Breast epithelium (tissue), 4 donors: Measurements from ENCODE around the gene HIBADH. TPM values are rescaled to one million over a fixed set of nuclear protein-coding genes. Genes with fewer than 3 reads are reported as not detected.

Experiments
- DNase-seq, 2 donors: peaks; one replicate each; pipeline ENCODE4 v3.0.0-alpha.2; 2019; ENCODE audit warnings: low spot score in 2 of 2
- H3K27ac ChIP-seq, 2 donors: fragments of 200-600 bp; sonication (generic) in 1 of 2; one replicate each; pipeline ENCODE4 v1.5.1; 2016 to 2019; ENCODE audit warnings: mild to moderate bottlenecking in 1 of 2
- H3K27me3 ChIP-seq, 2 donors: fragments of 200-600 bp; sonication (generic) in 1 of 2; one replicate each; pipeline versions ENCODE4 v1.5.1 to v1.6.0; 2017 to 2019; ENCODE audit warnings: control low read depth in 1 of 2, mild to moderate bottlenecking in 1 of 2
- H3K36me3 ChIP-seq: fragments of 200-600 bp; one replicate; pipeline ENCODE4 v1.5.1; 2019
- H3K4me1 ChIP-seq, 2 donors: fragments of 200-600 bp; sonication (generic); one replicate each; pipeline ENCODE4 v1.5.1; 2016 to 2019; ENCODE audit warnings: control low read depth in 1 of 2
- H3K4me3 ChIP-seq, 3 donors: fragments of 200-600 bp; sonication (generic); 1 replicate in 2 of 3; 2 replicates in 1 of 3; pipeline ENCODE4 v1.5.1; 2016 to 2019; ENCODE audit warnings: mild to moderate bottlenecking in 3 of 3, moderate library complexity in 2 of 3
- H3K9me3 ChIP-seq, 2 donors: fragments of 200-600 bp; sonication (generic) in 1 of 2; one replicate each; pipeline ENCODE4 v1.5.1; 2016 to 2019; ENCODE audit warnings: control low read depth in 1 of 2
- POLR2A ChIP-seq: fragments of 450-650 bp; IDR thresholded peaks from one replicate; pipeline ENCODE4 v1.6.1; 2016; ENCODE audit warnings: antibody characterized with exemption, mild to moderate bottlenecking, moderate library complexity
- POLR2AphosphoS5 ChIP-seq, 3 donors: sonication (generic); formaldehyde crosslinking; IDR thresholded peaks; one replicate each; pipeline ENCODE4 v1.6.1; 2017; ENCODE audit warnings: antibody characterized with exemption in 3 of 3
- intact Hi-C: fragments of 100-400 bp; cut with DNase I; formaldehyde crosslinking; loops from one replicate; pipeline ENCODE4 v1.15.1; 2023; ENCODE audit warnings: low total_unique reads
- total RNA-seq, 3 donors: library from RNA; depleted of rRNA; stranded (reverse); fragments of >200 nt; gene quantifications; one replicate each; pipeline ENCODE4 v1.1.0, GENCODE V29; 2016
- TF ChIP-seq, protein P1 (sequence below), 3 donors: fragments of 450-650 bp; IDR thresholded peaks; one replicate each; pipeline ENCODE4 v1.5.1; 2016 to 2017; ENCODE audit warnings: antibody characterized with exemption in 3 of 3, mild to moderate bottlenecking in 3 of 3, moderate library complexity in 3 of 3

The HIBADH gene
- total RNA-seq, 3 donors from 2014 or later, result 50.5 to 80.1 (median 67.5) TPM

DNA sequence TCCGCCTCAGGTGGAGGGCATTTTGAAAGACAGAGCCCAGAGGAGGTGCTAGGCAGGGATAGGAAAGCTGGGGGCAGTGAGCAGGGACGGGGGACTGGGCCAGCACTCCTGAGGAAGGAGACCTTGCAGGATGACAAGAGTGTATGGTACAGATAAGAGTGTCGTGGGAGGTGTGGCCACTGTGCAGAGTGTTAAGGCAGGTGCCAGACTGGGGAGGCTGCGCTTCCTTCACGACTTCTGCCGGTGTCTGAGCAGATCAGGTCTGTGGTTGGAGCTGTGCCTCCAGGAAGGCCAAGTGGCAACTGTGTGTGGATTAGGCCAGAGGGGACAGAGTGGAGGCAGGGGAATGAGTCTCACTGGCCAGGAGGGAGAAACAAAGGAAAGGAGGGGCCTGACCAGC, 161.7 kb downstream of the HIBADH start:
- H3K4me3 ChIP-seq, result no peak overlapping the region
- intact Hi-C loops, result no loop called here
- TF ChIP-seq, protein P1, sequence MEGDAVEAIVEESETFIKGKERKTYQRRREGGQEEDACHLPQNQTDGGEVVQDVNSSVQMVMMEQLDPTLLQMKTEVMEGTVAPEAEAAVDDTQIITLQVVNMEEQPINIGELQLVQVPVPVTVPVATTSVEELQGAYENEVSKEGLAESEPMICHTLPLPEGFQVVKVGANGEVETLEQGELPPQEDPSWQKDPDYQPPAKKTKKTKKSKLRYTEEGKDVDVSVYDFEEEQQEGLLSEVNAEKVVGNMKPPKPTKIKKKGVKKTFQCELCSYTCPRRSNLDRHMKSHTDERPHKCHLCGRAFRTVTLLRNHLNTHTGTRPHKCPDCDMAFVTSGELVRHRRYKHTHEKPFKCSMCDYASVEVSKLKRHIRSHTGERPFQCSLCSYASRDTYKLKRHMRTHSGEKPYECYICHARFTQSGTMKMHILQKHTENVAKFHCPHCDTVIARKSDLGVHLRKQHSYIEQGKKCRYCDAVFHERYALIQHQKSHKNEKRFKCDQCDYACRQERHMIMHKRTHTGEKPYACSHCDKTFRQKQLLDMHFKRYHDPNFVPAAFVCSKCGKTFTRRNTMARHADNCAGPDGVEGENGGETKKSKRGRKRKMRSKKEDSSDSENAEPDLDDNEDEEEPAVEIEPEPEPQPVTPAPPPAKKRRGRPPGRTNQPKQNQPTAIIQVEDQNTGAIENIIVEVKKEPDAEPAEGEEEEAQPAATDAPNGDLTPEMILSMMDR (IDR thresholded peaks at IDR 0.05), result no peak
- TF ChIP-seq POLR2AphosphoS5 (IDR thresholded peaks at IDR 0.05) (no peak), POLR2A (no peak)
- no peaks in the 10 kb centered on the region for H3K4me1 ChIP-seq
- H3K27me3 ChIP-seq, result no peaks in the 10 kb centered on the region
- H3K27ac ChIP-seq, result no peak overlapping the region
- DNase-seq, result no peak
- no peaks in the 10 kb centered on the region for H3K9me3 ChIP-seq
- H3K36me3 ChIP-seq, result no peaks in the 10 kb centered on the region

DNA sequence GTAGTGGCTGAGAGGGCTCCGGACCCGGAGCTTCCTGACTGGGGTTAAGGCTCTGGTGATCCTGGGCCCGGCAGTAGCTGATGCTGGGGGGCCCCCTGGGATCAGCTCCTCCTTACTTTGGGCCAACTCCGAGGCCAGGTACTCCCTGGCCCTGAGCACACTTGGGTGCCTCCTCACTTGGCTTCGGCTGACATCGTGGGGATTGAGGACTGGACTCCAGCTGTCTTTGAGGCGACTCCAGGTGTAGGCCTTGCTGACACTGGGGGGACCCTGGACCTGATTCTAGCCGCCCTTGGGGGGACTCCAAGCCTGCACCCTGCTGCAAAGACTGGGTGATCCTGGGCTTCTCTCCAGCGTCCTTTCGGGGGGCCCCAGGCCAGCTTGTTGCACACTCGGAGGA, 170.5 kb downstream of the HIBADH start:
- H3K27me3 ChIP-seq, result no peaks in the 10 kb centered on the region
- DNase-seq, result no peak
- no peak overlapping the region for H3K27ac ChIP-seq
- TF ChIP-seq POLR2AphosphoS5 (IDR thresholded peaks at IDR 0.05) (no peak), POLR2A (no peak)
- TF ChIP-seq, protein P1 (IDR thresholded peaks at IDR 0.05), result no peak
- intact Hi-C loops, result no loop called here
- no peaks in the 10 kb centered on the region for H3K36me3 ChIP-seq
- H3K4me1 ChIP-seq, result no peaks in the 10 kb centered on the region
- H3K9me3 ChIP-seq, result no peaks in the 10 kb centered on the region
- H3K4me3 ChIP-seq, result no peak overlapping the region

DNA sequence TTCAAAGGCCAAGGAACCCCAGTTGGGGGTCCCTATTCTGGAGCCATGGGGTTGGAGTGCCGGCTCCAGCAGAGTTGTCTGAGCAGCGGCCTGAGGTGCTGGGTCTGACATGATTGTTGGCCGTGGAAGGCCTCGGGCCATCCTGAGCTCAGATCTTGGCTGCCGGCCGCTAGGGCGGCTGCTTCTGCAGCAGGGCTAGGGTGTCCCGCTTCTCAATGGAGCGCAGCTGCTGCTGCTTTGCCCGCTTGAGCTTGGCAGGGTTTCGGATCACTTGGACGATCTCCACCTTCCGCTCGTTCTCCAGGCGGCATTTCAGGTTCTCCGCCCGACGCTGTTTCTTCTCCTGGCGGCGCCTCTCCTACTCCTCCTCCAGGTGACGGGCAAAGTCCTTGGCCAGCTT, 171.1 kb downstream of the HIBADH start:
- H3K4me1 ChIP-seq, result no peaks in the 10 kb centered on the region
- no peaks in the 10 kb centered on the region for H3K27me3 ChIP-seq
- no peak for DNase-seq
- no peak overlapping the region for H3K4me3 ChIP-seq
- H3K9me3 ChIP-seq, result no peaks in the 10 kb centered on the region
- H3K27ac ChIP-seq, result no peak overlapping the region
- TF ChIP-seq POLR2A (no peak), POLR2AphosphoS5 (IDR thresholded peaks at IDR 0.05) (no peak)
- TF ChIP-seq, protein P1 (IDR thresholded peaks at IDR 0.05), result no peak
- no peaks in the 10 kb centered on the region for H3K36me3 ChIP-seq
- intact Hi-C loops, result no loop called here

DNA sequence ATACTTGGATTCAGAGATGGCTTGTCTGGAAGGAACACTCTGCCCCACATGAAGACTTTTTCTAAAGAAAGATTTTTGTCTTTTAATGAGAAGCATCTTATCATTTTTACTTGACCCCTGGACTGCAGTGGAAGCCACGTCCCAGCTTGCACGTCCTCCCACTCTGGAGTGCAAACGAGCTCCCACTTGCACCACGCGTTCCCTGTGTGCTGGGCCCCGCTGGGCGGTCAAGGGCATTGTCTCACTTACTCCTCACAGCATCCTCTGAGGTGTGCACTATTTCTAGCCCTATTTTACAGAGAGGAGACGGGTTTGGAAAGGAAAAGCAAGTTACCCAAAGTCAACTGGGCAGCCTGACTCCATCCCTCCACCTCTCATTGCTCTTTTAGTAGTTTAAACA, 175.2 kb downstream of the HIBADH start:
- no peaks in the 10 kb centered on the region for H3K36me3 ChIP-seq
- DNase-seq, result no peak
- no peaks in the 10 kb centered on the region for H3K9me3 ChIP-seq
- H3K27me3 ChIP-seq, result no peaks in the 10 kb centered on the region
- H3K4me3 ChIP-seq, result no peak overlapping the region
- no peak for TF ChIP-seq POLR2AphosphoS5 (IDR thresholded peaks at IDR 0.05)
- TF ChIP-seq POLR2A, result no peak
- TF ChIP-seq, protein P1 (IDR thresholded peaks at IDR 0.05), result no peak
- no peaks in the 10 kb centered on the region for H3K4me1 ChIP-seq
- H3K27ac ChIP-seq, result no peak overlapping the region
- intact Hi-C loops, result no loop called here

DNA sequence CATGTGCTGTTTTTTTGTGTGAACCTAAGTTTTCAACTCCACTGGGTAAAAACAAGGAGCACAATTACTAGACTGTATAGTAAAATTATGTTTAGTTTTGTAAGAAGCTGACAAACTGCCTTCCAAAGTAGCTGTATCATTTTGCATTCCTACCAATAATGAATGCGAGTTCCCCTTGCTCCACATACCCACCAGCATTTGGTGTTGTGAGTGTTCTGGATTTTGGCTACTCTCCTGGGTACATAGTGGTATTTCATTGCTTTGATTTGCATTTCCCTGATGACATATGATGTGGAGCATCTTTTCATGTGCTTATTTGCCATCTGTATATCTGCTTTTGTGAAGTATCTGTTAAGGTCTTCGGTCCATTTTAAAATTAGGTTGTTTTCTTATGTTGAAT, 178.2 kb downstream of the HIBADH start:
- no peak overlapping the region for H3K27ac ChIP-seq
- H3K27me3 ChIP-seq, result no peaks in the 10 kb centered on the region
- intact Hi-C loops, result loop anchor here (5.0 kb wide), 1 partner anchor 847 kb away; no protein-coding TSS in a partner anchor
- TF ChIP-seq POLR2A (no peak), POLR2AphosphoS5 (IDR thresholded peaks at IDR 0.05) (no peak)
- TF ChIP-seq, protein P1 (IDR thresholded peaks at IDR 0.05), result no peak
- no peaks in the 10 kb centered on the region for H3K9me3 ChIP-seq
- no peak overlapping the region for H3K4me3 ChIP-seq
- H3K4me1 ChIP-seq, result no peaks in the 10 kb centered on the region
- H3K36me3 ChIP-seq, result no peaks in the 10 kb centered on the region
- DNase-seq, result no peak
